H1 (cell line): ENCODE results near the gene LRRC72. TPM values are rescaled to one million over a fixed set of nuclear protein-coding genes. Genes with fewer than 3 reads are reported as not detected.

Experiments
- BACH1 ChIP-seq: IDR thresholded peaks from 2 replicates; pipeline ENCODE4 v1.6.1; 2012; ENCODE audit warnings: low read length, improper control_type of control experiment
- SP2 ChIP-seq: IDR thresholded peaks from 2 replicates; pipeline ENCODE4 v1.6.1; 2012; ENCODE audit warnings: mild to moderate bottlenecking, low read length, inconsistent platforms
- polyA plus RNA-seq, 7 experiments: library from polyadenylated mRNA; depleted of rRNA in 3 of 7; stranded (reverse) in 5 of 7; unstranded in 2 of 7; fragments of >200 nt in 5 of 7; fragments of 200-250 nt in 2 of 7; gene quantifications; 1 replicate in 5 of 7; 2 replicates in 1 of 7; 4 replicates in 1 of 7; pipeline versions ENCODE4 v1.2.1 to v1.2.3, GENCODE V29; 2011 to 2013; ENCODE audit warnings: missing spikeins in 2 of 7, mixed read lengths in 2 of 7
- total RNA-seq: library from RNA; stranded (reverse); fragmentation: NEBNext Ultra II Directional; extraction: Animal tissue kit (Norgen Biotek cat#: 25700); gene quantifications from 2 replicates; pipeline ENCODE4 v1.2.1, GENCODE V29; 2021

LRRC72 gene
- total and polyA plus RNA-seq, 2 of the 8 experiments (the other 6 are each of a cell fraction or from before 2014, with no cell fraction given), result not detected

DNA sequence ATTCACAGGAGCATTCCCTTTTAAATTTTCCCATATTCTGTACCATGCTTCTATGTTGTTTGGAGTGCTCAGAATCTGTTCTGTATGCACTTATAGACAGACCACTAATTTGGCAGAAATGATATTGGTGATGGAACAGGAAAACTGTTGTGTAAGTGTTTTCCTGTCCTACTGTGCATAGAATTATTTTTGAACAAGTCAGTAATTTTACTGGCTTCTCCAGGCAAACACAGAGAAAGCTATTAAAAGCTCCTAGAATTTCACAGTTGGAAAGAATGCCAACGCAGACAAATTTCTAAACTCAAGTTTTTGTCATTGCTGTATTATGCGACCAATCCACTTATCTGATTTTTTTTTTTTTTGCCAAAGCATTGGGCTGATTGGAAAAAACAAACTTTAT lies 63.3 kb downstream of the LRRC72 start (continued):
- TF ChIP-seq BACH1 (no peak), SP2 (no peak)
